LoVo (cell line): ENCODE results near the gene ZBTB7A.
"Not testable (repeated sequence)": the region's sequence is repeated elsewhere in the genome, so short reads cannot be mapped to it uniquely, and the experiment has no call there.

Experiments
- DNase-seq: peaks from one replicate; pipeline ENCODE4 v3.0.0-alpha.2; 2016; ENCODE audit warnings: low spot score

Gene ZBTB7A

GRCh38 chr19:4016486-4016885, 50.2 kb downstream of the ZBTB7A start:
- no peak for DNase-seq

- DNase-seq, result no peak
Observed at GRCh38 chr19:4015705-4016402, 50.8 kb downstream of the ZBTB7A start.

- DNase-seq, result no peak
Observed at GRCh38 chr19:4014541-4015491, 51.9 kb downstream of the ZBTB7A start.

- no peak for DNase-seq
Observed at GRCh38 chr19:4013886-4014540, 52.7 kb downstream of the ZBTB7A start.

GRCh38 chr19:4012975-4013634, 53.6 kb downstream of the ZBTB7A start:
- DNase-seq, result no peak

- DNase-seq, result no peak
Observed at GRCh38 chr19:4012092-4012974, 54.4 kb downstream of the ZBTB7A start.

- DNase-seq, result not testable (repeated sequence)
Observed at GRCh38 chr19:4011430-4011829, 55.3 kb downstream of the ZBTB7A start.

GRCh38 chr19:4010808-4011110, 55.9 kb downstream of the ZBTB7A start:
- no peak for DNase-seq

GRCh38 chr19:4009990-4010807, 56.5 kb downstream of the ZBTB7A start:
- no peak for DNase-seq

- DNase-seq, result no peak
Observed at GRCh38 chr19:4007836-4008539, 58.7 kb downstream of the ZBTB7A start.

- DNase-seq, result peak; percentile 96
Observed at GRCh38 chr19:4007021-4007835, 59.5 kb downstream of the ZBTB7A start, which contains the start of gene PIAS4. PIAS4 (plus strand) TSS chr19:4007736; CDS start chr19:4007761, 25 bp downstream.

GRCh38 chr19:4005436-4005835, 61.3 kb downstream of the ZBTB7A start:
- DNase-seq, result not testable (repeated sequence)

GRCh38 chr19:4000798-4001197, 65.9 kb downstream of the ZBTB7A start:
- not testable (repeated sequence) for DNase-seq

- not testable (repeated sequence) for DNase-seq
Observed at GRCh38 chr19:3998667-3999412, 67.9 kb downstream of the ZBTB7A start.

- DNase-seq, result no peak
Observed at GRCh38 chr19:3995607-3996006, 71.1 kb downstream of the ZBTB7A start.
